Uterus (tissue), 4 donors: Measurements from ENCODE around the gene ALPI. TPM values are rescaled to one million over a fixed set of nuclear protein-coding genes. Genes with fewer than 3 reads are reported as not detected.

Source experiments
- DNase-seq, 2 donors: peaks; one replicate each; pipeline ENCODE4 v3.0.0-alpha.2; 2019 to 2020
- H3K27ac ChIP-seq, 2 donors: fragments of 200-600 bp; sonication (generic); 1 replicate in 1 of 2; 2 replicates in 1 of 2; pipeline ENCODE4 v1.5.1; 2016 to 2018
- H3K27me3 ChIP-seq, 2 donors: fragments of 200-600 bp; sonication (generic); one replicate each; pipeline ENCODE4 v1.5.1; 2018 to 2019; ENCODE audit warnings: control low read depth in 1 of 2
- H3K36me3 ChIP-seq, 2 donors: fragments of 200-600 bp; sonication (generic); one replicate each; pipeline ENCODE4 v1.5.1; 2019; ENCODE audit warnings: control low read depth in 1 of 2
- H3K4me1 ChIP-seq, 2 donors: fragments of 200-600 bp; sonication (generic); one replicate each; pipeline ENCODE4 v1.5.1; 2018 to 2019; ENCODE audit warnings: control low read depth in 1 of 2
- H3K4me3 ChIP-seq, 2 donors: fragments of 200-600 bp; sonication (generic); 1 replicate in 1 of 2; 2 replicates in 1 of 2; pipeline ENCODE4 v1.5.1; 2018 to 2019; ENCODE audit warnings: mild to moderate bottlenecking in 1 of 2
- H3K9me3 ChIP-seq, 2 donors: fragments of 200-600 bp; sonication (generic); one replicate each; pipeline ENCODE4 v1.5.1; 2019; ENCODE audit warnings: control low read depth in 1 of 2
- CTCF ChIP-seq, 4 experiments: fragments of 200-600 bp in 2 of 4; fragments of 450-650 bp in 2 of 4; sonication (generic) in 2 of 4; IDR thresholded peaks; one replicate each; pipeline ENCODE4 v1.5.1; 2016 to 2019; ENCODE audit warnings: antibody characterized with exemption in 4 of 4, mild to moderate bottlenecking in 2 of 4, moderate library complexity in 1 of 4
- POLR2A ChIP-seq, 2 donors: fragments of 450-650 bp; IDR thresholded peaks; one replicate each; pipeline ENCODE4 v1.6.1; 2016; ENCODE audit warnings: antibody characterized with exemption in 2 of 2, mild to moderate bottlenecking in 1 of 2, moderate library complexity in 1 of 2
- intact Hi-C: fragments of 100-400 bp; cut with DNase I; formaldehyde crosslinking; loops from one replicate; pipeline ENCODE4 v1.15.1; 2023; ENCODE audit warnings: low total_unique reads
- total RNA-seq, 4 donors: library from RNA; depleted of rRNA in 3 of 4; stranded (reverse); fragments of >200 nt in 3 of 4; gene quantifications; one replicate each; pipeline versions ENCODE4 v1.1.0 to v1.2.4, GENCODE V29; 2014 to 2023
- donor health status: DM: yes; HTN: yes; CAD: no.

The ALPI gene
- total RNA-seq, 4 donors from 2014 or later: not detected

DNA sequence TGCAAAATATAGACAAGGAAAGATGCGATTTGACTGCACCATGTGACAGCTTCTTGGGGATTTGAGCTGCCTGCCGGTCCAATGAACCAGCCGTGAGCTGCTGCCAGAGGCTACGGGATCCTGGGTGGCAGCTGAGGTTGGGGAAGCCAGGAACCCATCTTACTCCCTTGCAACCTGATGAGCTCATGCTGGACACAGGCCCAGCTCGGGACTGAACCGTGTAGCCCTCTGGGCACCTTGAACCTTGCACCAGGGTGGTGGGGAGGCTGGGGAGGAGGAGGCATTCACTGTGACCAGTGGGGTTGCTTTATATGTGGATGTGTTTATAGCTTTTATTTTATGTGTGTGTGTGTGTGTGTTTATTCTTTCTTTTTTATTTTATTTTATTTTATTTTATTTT, 9.1 kb downstream of the ALPI start:
- intact Hi-C loops: no loop called here

GRCh38 chr2:232466221-232466620, 10.3 kb downstream of the ALPI start:
- no peaks in the 10 kb centered on the region for H3K36me3 ChIP-seq
- H3K4me1 ChIP-seq: no peaks in the 10 kb centered on the region
- DNase-seq: no peak
- no peak overlapping the region for H3K4me3 ChIP-seq
- H3K9me3 ChIP-seq: no peaks in the 10 kb centered on the region
- intact Hi-C loops: no loop called here
- H3K27me3 ChIP-seq: no peaks in the 10 kb centered on the region
- H3K27ac ChIP-seq: no peak overlapping the region
- no peak for TF ChIP-seq CTCF (IDR thresholded peaks at IDR 0.05)
- no peak for TF ChIP-seq POLR2A (IDR thresholded peaks at IDR 0.05)

More for the DNA sequence above, 9.1 kb downstream of the ALPI start:
- Histone ChIP-seq H3K4me1 (no peaks in the 10 kb centered on the region), H3K36me3 (no peaks in the 10 kb centered on the region), H3K27ac (no peak overlapping the region), H3K4me3 (no peak overlapping the region), H3K9me3 (no peaks in the 10 kb centered on the region), H3K27me3 (no peaks in the 10 kb centered on the region)
- DNase-seq: no peak
- TF ChIP-seq POLR2A (IDR thresholded peaks at IDR 0.05) (no peak), CTCF (IDR thresholded peaks at IDR 0.05) (no peak)

DNA sequence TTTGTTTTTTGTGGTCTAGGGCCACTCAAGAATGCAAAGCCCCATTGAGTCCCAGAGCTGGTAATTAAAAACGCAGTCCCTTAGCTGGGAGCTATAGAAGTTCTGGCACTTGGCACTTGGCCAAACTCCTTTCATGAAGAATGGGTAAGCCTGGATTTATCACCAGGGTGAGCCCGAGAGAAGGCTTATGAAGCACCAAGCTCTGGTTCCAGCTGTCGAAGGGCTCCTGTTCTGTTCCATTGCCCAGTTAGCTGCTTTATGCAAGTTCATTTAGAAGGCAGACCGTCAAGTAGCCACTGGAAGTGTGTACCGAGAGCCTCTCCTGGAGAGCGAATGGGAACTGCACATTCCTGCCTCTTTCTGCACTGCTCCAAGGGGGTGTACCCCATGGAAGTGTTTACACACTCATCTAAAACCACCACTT, 17.5 kb downstream of the ALPI start:
- Histone ChIP-seq H3K27me3 (no peaks in the 10 kb centered on the region), H3K36me3 (no peaks in the 10 kb centered on the region), H3K27ac (no peak overlapping the region), H3K4me1 (no peaks in the 10 kb centered on the region), H3K4me3 (no peak overlapping the region), H3K9me3 (no peaks in the 10 kb centered on the region)
- no peak for DNase-seq
- no peak for TF ChIP-seq POLR2A (IDR thresholded peaks at IDR 0.05)
- no peak for TF ChIP-seq CTCF (IDR thresholded peaks at IDR 0.05)
- intact Hi-C loops: no loop called here

DNA sequence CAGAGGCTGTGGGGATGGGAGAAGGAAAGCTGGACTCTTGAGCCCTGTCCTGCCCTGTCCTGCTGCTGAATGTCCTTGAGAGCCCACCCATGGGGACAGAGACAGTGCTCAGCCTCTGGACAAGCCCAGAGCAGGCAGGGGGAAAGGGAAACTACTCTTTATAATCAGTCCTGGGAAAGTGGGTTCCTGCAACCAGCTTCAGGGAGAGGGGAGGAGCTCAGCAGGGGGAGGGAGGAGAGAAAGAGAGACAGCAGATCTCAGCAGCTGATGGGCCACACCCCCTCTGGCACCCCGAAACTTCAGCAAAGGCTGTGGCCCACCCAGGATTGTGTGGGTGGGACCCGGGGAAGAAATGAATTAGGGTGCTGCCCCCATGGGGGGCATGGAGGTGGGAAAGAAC, 20.1 kb downstream of the ALPI start:
- Histone ChIP-seq H3K27me3 (no peaks in the 10 kb centered on the region), H3K4me3 (no peak overlapping the region), H3K9me3 (no peaks in the 10 kb centered on the region), H3K4me1 (no peaks in the 10 kb centered on the region), H3K36me3 (no peaks in the 10 kb centered on the region), H3K27ac (no peak overlapping the region)
- intact Hi-C loops: no loop called here
- DNase-seq: no peak
- TF ChIP-seq POLR2A (IDR thresholded peaks at IDR 0.05) (no peak), CTCF (IDR thresholded peaks at IDR 0.05) (no peak)

DNA sequence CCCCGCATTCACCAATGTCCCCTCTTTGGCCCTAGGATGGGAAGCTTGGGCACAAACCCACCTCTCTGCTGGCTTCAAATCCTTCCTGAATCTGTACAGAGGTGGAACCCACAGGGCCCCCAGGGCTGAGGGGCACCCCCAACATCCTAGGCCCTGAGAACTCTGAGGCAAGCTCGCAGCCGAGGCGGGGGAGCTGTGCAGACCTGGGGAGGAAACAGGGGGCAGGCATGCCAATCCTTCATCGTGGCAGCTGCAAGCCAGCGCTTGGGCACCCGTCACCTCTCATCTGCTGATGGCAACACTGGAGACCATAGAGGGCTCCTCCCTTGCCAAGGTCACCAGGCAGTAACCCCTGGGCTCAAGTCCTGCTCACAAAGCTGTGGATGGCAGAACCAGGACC, 20.8 kb downstream of the ALPI start:
- no peak overlapping the region for H3K27ac ChIP-seq
- H3K36me3 ChIP-seq: no peaks in the 10 kb centered on the region
- TF ChIP-seq POLR2A (IDR thresholded peaks at IDR 0.05) (no peak), CTCF (IDR thresholded peaks at IDR 0.05) (no peak)
- no peak for DNase-seq
- intact Hi-C loops: no loop called here
- no peaks in the 10 kb centered on the region for H3K9me3 ChIP-seq
- no peak overlapping the region for H3K4me3 ChIP-seq
- no peaks in the 10 kb centered on the region for H3K27me3 ChIP-seq
- no peaks in the 10 kb centered on the region for H3K4me1 ChIP-seq
